Measurements from ENCODE around the gene CNTNAP2.

GRCh38 chr7:148093375-148094166 is 1977.0 kb downstream of the CNTNAP2 start:
- TF ChIP-seq CTCF (IDR thresholded peaks at IDR 0.05; ENCODE audit: low read depth, low read length, missing input control) (no peak), JUND (IDR thresholded peaks at IDR 0.05) (no peak), ZBTB33 (IDR thresholded peaks at IDR 0.05) (no peak), YY1 (IDR thresholded peaks at IDR 0.05) (no peak), HNF4A (conservative IDR thresholded peaks at IDR 0.05) (no peak), REST (IDR thresholded peaks at IDR 0.05) (no peak), FOXA1 (IDR thresholded peaks at IDR 0.05) (no peak), MAX (IDR thresholded peaks at IDR 0.05) (no peak), NR2F2 (IDR thresholded peaks at IDR 0.05) (no peak), RAD21 (IDR thresholded peaks at IDR 0.05) (no peak), TAF1 (conservative IDR thresholded peaks at IDR 0.05) (no peak), SP1 (IDR thresholded peaks at IDR 0.05) (no peak)
